ENCODE measurements around the gene HEBP2.

DNA sequence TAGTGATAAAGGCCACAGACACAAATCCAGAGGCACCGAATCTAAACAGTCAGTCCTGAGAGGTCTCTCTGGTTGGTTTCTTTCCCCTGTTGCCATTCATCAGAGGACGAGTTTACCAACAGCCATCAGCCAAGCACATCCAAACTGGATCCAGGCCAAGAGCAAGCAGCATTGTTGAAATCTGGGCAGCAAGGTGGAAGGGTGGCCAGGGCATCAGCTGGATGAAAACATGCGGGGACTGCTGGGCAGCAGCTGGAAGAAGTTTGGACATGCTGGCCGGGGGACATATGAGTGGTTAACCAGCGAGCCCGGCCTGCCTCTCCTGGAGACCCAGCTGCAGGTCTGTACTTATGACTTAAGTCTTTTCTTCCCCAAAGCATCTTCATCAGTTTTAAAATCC lies 26.2 kb upstream of the HEBP2 start, which contains the start of gene SMIM28:
- TF ChIP-seq CTCF (IDR thresholded peaks at IDR 0.05) (no peak), POLR2A (IDR thresholded peaks at IDR 0.05) (no peak)
